ENCODE data around the gene MAPKBP1.

MAPKBP1 gene

GRCh38 chr15:41851755-41852370 is 77.6 kb downstream of the MAPKBP1 start:
- no peak overlapping the region for H3K4me3 ChIP-seq (replicated peaks; ENCODE audit: low read depth, low read length)
- DNase-seq (ENCODE audit: low read depth) = no peak
- no peak for TF ChIP-seq CTCF (IDR thresholded peaks at IDR 0.05; ENCODE audit: low read length, missing control alignments)

GRCh38 chr15:41852736-41853590 is 78.7 kb downstream of the MAPKBP1 start:
- TF ChIP-seq CTCF (IDR thresholded peaks at IDR 0.05; ENCODE audit: low read length, missing control alignments) = no peak

GRCh38 chr15:41853831-41854230 is 79.5 kb downstream of the MAPKBP1 start:
- no peak overlapping the region for H3K4me3 ChIP-seq (replicated peaks; ENCODE audit: low read depth, low read length)
- no peak for DNase-seq (ENCODE audit: low read depth)
- no peak for TF ChIP-seq CTCF (IDR thresholded peaks at IDR 0.05; ENCODE audit: low read length, missing control alignments)

More at GRCh38 chr15:41852736-41853590, 78.7 kb downstream of the MAPKBP1 start:
- DNase-seq (ENCODE audit: low read depth) = no peak
- H3K4me3 ChIP-seq (replicated peaks; ENCODE audit: low read depth, low read length) = no peak overlapping the region

- DNase-seq (ENCODE audit: low read depth) = no peak
- H3K4me3 ChIP-seq (replicated peaks; ENCODE audit: low read depth, low read length) = no peak overlapping the region
- TF ChIP-seq CTCF (IDR thresholded peaks at IDR 0.05; ENCODE audit: low read length, missing control alignments) = no peak
Observed at GRCh38 chr15:41854443-41854842, 80.2 kb downstream of the MAPKBP1 start.

GRCh38 chr15:41855261-41855961 is 81.1 kb downstream of the MAPKBP1 start:
- no peak for DNase-seq (ENCODE audit: low read depth)
- TF ChIP-seq CTCF (IDR thresholded peaks at IDR 0.05; ENCODE audit: low read length, missing control alignments) = no peak
- no peak overlapping the region for H3K4me3 ChIP-seq (replicated peaks; ENCODE audit: low read depth, low read length)

GRCh38 chr15:41856262-41856661 is 82.0 kb downstream of the MAPKBP1 start:
- no peak overlapping the region for H3K4me3 ChIP-seq (replicated peaks; ENCODE audit: low read depth, low read length)
- no peak for DNase-seq (ENCODE audit: low read depth)
- TF ChIP-seq CTCF (IDR thresholded peaks at IDR 0.05; ENCODE audit: low read length, missing control alignments) = no peak

Measured in fibroblast of pulmonary artery (primary cell).